Measurements from ENCODE around the gene COL13A1. TPM values are rescaled to one million over a fixed set of nuclear protein-coding genes. Genes with fewer than 3 reads are reported as not detected.

COL13A1 gene
- total RNA-seq, 2 experiments from 2014 or later, result not detected

GRCh38 chr10:69939481-69939880, 137.8 kb downstream of the COL13A1 start:
- no peak for DNase-seq
- no peak overlapping the region for H3K4me3 Mint-ChIP-seq
- CTCF ChIA-PET, result interaction anchor here (0.7 to 1.2 kb wide), 3 partner anchors 8 to 19 kb away, joined by 3 read pairs; no protein-coding TSS in a partner anchor
- H3K9me3 Mint-ChIP-seq, result peaks cover 3% of the 10 kb centered on the region
- no peaks in the 10 kb centered on the region for H3K36me3 Mint-ChIP-seq (ENCODE audit: low read depth)
- H3K27ac Mint-ChIP-seq, result no peak overlapping the region
- intact Hi-C loops (cut with micrococcal nuclease), result no loop called here
- H3K27me3 Mint-ChIP-seq (ENCODE audit: low read depth), result no peaks in the 10 kb centered on the region
- no peaks in the 10 kb centered on the region for H3K4me1 Mint-ChIP-seq (ENCODE audit: low read depth)

GRCh38 chr10:69941730-69942129, 140.0 kb downstream of the COL13A1 start:
- H3K9me3 Mint-ChIP-seq, result peaks cover 3% of the 10 kb centered on the region
- CTCF ChIA-PET, result interaction anchor here (2.3 kb wide), 1 partner anchor 17 kb away, joined by 7 read pairs; no protein-coding TSS in a partner anchor
- DNase-seq, result no peak
- H3K36me3 Mint-ChIP-seq (ENCODE audit: low read depth), result no peaks in the 10 kb centered on the region
- no peaks in the 10 kb centered on the region for H3K4me1 Mint-ChIP-seq (ENCODE audit: low read depth)
- H3K4me3 Mint-ChIP-seq, result no peak overlapping the region
- intact Hi-C loops (cut with micrococcal nuclease), result no loop called here
- no peak overlapping the region for H3K27ac Mint-ChIP-seq
- no peaks in the 10 kb centered on the region for H3K27me3 Mint-ChIP-seq (ENCODE audit: low read depth)

- intact Hi-C loops (cut with micrococcal nuclease), result no loop called here
- no peaks in the 10 kb centered on the region for H3K4me1 Mint-ChIP-seq (ENCODE audit: low read depth)
Measured at GRCh38 chr10:69943292-69943820, 141.7 kb downstream of the COL13A1 start.

GRCh38 chr10:69944761-69945160, 143.1 kb downstream of the COL13A1 start:
- intact Hi-C loops (cut with micrococcal nuclease), result no loop called here
- CTCF ChIA-PET, result interaction anchor here (1.2 kb wide), 1 partner anchor 9 kb away, joined by 3 read pairs; no protein-coding TSS in a partner anchor
- H3K36me3 Mint-ChIP-seq (ENCODE audit: low read depth), result no peaks in the 10 kb centered on the region
- peaks cover 3% of the 10 kb centered on the region for H3K9me3 Mint-ChIP-seq
- H3K4me1 Mint-ChIP-seq (ENCODE audit: low read depth), result no peaks in the 10 kb centered on the region
- no peak overlapping the region for H3K27ac Mint-ChIP-seq
- DNase-seq, result no peak
- no peak overlapping the region for H3K4me3 Mint-ChIP-seq
- no peaks in the 10 kb centered on the region for H3K27me3 Mint-ChIP-seq (ENCODE audit: low read depth)

More at GRCh38 chr10:69943292-69943820, 141.7 kb downstream of the COL13A1 start:
- Mint-ChIP-seq H3K36me3 (ENCODE audit: low read depth) (no peaks in the 10 kb centered on the region), H3K27me3 (ENCODE audit: low read depth) (no peaks in the 10 kb centered on the region), H3K27ac (no peak overlapping the region), H3K4me3 (no peak overlapping the region), H3K9me3 (peaks cover 3% of the 10 kb centered on the region)
- DNase-seq, result no peak
- CTCF ChIA-PET, result no interaction called here

- intact Hi-C loops (cut with micrococcal nuclease), result no loop called here
- no peaks in the 10 kb centered on the region for H3K4me1 Mint-ChIP-seq (ENCODE audit: low read depth)
- no peak overlapping the region for H3K27ac Mint-ChIP-seq
- CTCF ChIA-PET, result interaction anchor here (2.1 kb wide), 1 partner anchor 10 kb away, joined by 9 read pairs; no protein-coding TSS in a partner anchor
- no peaks in the 10 kb centered on the region for H3K9me3 Mint-ChIP-seq
- H3K4me3 Mint-ChIP-seq, result no peak overlapping the region
- H3K27me3 Mint-ChIP-seq (ENCODE audit: low read depth), result no peaks in the 10 kb centered on the region
- H3K36me3 Mint-ChIP-seq (ENCODE audit: low read depth), result no peaks in the 10 kb centered on the region
- no peak for DNase-seq
Measured at GRCh38 chr10:69948261-69948660, 146.6 kb downstream of the COL13A1 start.

GRCh38 chr10:69949770-69950169, 148.1 kb downstream of the COL13A1 start:
- CTCF ChIA-PET, result interaction anchor here (0.7 to 2.1 kb wide), 3 partner anchors 9 to 330 kb away, joined by 3 to 9 read pairs (median 3); no protein-coding TSS in a partner anchor
- Mint-ChIP-seq H3K4me3 (no peak overlapping the region), H3K27ac (no peak overlapping the region), H3K9me3 (no peaks in the 10 kb centered on the region), H3K4me1 (ENCODE audit: low read depth) (no peaks in the 10 kb centered on the region), H3K27me3 (ENCODE audit: low read depth) (no peaks in the 10 kb centered on the region), H3K36me3 (ENCODE audit: low read depth) (no peaks in the 10 kb centered on the region)
- no peak for DNase-seq
- intact Hi-C loops (cut with micrococcal nuclease), result no loop called here

GRCh38 chr10:69951658-69952057, 150.0 kb downstream of the COL13A1 start:
- H3K4me3 Mint-ChIP-seq, result no peak overlapping the region
- no peak overlapping the region for H3K27ac Mint-ChIP-seq
- intact Hi-C loops (cut with micrococcal nuclease), result no loop called here
- no peak for DNase-seq
- CTCF ChIA-PET, result no interaction called here
- no peaks in the 10 kb centered on the region for H3K36me3 Mint-ChIP-seq (ENCODE audit: low read depth)
- no peaks in the 10 kb centered on the region for H3K9me3 Mint-ChIP-seq
- no peaks in the 10 kb centered on the region for H3K27me3 Mint-ChIP-seq (ENCODE audit: low read depth)
- no peaks in the 10 kb centered on the region for H3K4me1 Mint-ChIP-seq (ENCODE audit: low read depth)

- Mint-ChIP-seq H3K9me3 (no peaks in the 10 kb centered on the region), H3K36me3 (ENCODE audit: low read depth) (no peaks in the 10 kb centered on the region), H3K27ac (no peak overlapping the region), H3K4me1 (ENCODE audit: low read depth) (no peaks in the 10 kb centered on the region), H3K4me3 (no peak overlapping the region), H3K27me3 (ENCODE audit: low read depth) (no peaks in the 10 kb centered on the region)
- intact Hi-C loops (cut with micrococcal nuclease), result no loop called here
- CTCF ChIA-PET, result no interaction called here
- no peak for DNase-seq
Measured at GRCh38 chr10:69952069-69952800, 150.5 kb downstream of the COL13A1 start.

GRCh38 chr10:69952821-69953221, 151.1 kb downstream of the COL13A1 start:
- no peak overlapping the region for H3K27ac Mint-ChIP-seq
- H3K4me3 Mint-ChIP-seq, result no peak overlapping the region
- intact Hi-C loops (cut with micrococcal nuclease), result no loop called here
- no peaks in the 10 kb centered on the region for H3K4me1 Mint-ChIP-seq (ENCODE audit: low read depth)
- no peaks in the 10 kb centered on the region for H3K36me3 Mint-ChIP-seq (ENCODE audit: low read depth)
- CTCF ChIA-PET, result no interaction called here
- no peaks in the 10 kb centered on the region for H3K27me3 Mint-ChIP-seq (ENCODE audit: low read depth)
- H3K9me3 Mint-ChIP-seq, result no peaks in the 10 kb centered on the region
- DNase-seq, result no peak

GRCh38 chr10:69953851-69954250, 152.1 kb downstream of the COL13A1 start:
- H3K27ac Mint-ChIP-seq, result no peak overlapping the region
- CTCF ChIA-PET, result no interaction called here
- no peaks in the 10 kb centered on the region for H3K4me1 Mint-ChIP-seq (ENCODE audit: low read depth)
- intact Hi-C loops (cut with micrococcal nuclease), result no loop called here
- no peak for DNase-seq
- H3K27me3 Mint-ChIP-seq (ENCODE audit: low read depth), result no peaks in the 10 kb centered on the region
- no peaks in the 10 kb centered on the region for H3K9me3 Mint-ChIP-seq
- no peaks in the 10 kb centered on the region for H3K36me3 Mint-ChIP-seq (ENCODE audit: low read depth)
- H3K4me3 Mint-ChIP-seq, result no peak overlapping the region

GRCh38 chr10:69955211-69955805, 153.6 kb downstream of the COL13A1 start:
- CTCF ChIA-PET, result interaction anchor here (0.8 kb wide), 1 partner anchor 41 kb away, joined by 3 read pairs; no protein-coding TSS in a partner anchor
- Mint-ChIP-seq H3K4me1 (ENCODE audit: low read depth) (no peaks in the 10 kb centered on the region), H3K36me3 (ENCODE audit: low read depth) (no peaks in the 10 kb centered on the region), H3K27me3 (ENCODE audit: low read depth) (no peaks in the 10 kb centered on the region), H3K4me3 (no peak overlapping the region), H3K9me3 (no peaks in the 10 kb centered on the region), H3K27ac (no peak overlapping the region)
- no peak for DNase-seq
- intact Hi-C loops (cut with micrococcal nuclease), result loop anchor here (5.0 kb wide), 1 partner anchor 168 kb away; no protein-coding TSS in a partner anchor

GRCh38 chr10:69955897-69956740, 154.4 kb downstream of the COL13A1 start:
- CTCF ChIA-PET, result interaction anchor here (0.5 to 1.1 kb wide), 3 partner anchors 17 to 466 kb away, joined by 3 to 4 read pairs (median 3); no protein-coding TSS in a partner anchor
- Mint-ChIP-seq H3K36me3 (ENCODE audit: low read depth) (no peaks in the 10 kb centered on the region), H3K27ac (no peak overlapping the region), H3K27me3 (ENCODE audit: low read depth) (no peaks in the 10 kb centered on the region), H3K4me1 (ENCODE audit: low read depth) (no peaks in the 10 kb centered on the region), H3K9me3 (no peaks in the 10 kb centered on the region), H3K4me3 (no peak overlapping the region)
- intact Hi-C loops (cut with micrococcal nuclease), result loop anchor here (5.0 kb wide), 1 partner anchor 169 kb away; no protein-coding TSS in a partner anchor
- no peak for DNase-seq
